Fibroblast of upper back skin (primary cell): Measurements from ENCODE around the gene ZFP36L1.

Source experiments
- DNase-seq: peaks from one replicate; pipeline ENCODE4 v3.0.0-alpha.2; 2013

ZFP36L1 gene, protein sequence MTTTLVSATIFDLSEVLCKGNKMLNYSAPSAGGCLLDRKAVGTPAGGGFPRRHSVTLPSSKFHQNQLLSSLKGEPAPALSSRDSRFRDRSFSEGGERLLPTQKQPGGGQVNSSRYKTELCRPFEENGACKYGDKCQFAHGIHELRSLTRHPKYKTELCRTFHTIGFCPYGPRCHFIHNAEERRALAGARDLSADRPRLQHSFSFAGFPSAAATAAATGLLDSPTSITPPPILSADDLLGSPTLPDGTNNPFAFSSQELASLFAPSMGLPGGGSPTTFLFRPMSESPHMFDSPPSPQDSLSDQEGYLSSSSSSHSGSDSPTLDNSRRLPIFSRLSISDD

DNA sequence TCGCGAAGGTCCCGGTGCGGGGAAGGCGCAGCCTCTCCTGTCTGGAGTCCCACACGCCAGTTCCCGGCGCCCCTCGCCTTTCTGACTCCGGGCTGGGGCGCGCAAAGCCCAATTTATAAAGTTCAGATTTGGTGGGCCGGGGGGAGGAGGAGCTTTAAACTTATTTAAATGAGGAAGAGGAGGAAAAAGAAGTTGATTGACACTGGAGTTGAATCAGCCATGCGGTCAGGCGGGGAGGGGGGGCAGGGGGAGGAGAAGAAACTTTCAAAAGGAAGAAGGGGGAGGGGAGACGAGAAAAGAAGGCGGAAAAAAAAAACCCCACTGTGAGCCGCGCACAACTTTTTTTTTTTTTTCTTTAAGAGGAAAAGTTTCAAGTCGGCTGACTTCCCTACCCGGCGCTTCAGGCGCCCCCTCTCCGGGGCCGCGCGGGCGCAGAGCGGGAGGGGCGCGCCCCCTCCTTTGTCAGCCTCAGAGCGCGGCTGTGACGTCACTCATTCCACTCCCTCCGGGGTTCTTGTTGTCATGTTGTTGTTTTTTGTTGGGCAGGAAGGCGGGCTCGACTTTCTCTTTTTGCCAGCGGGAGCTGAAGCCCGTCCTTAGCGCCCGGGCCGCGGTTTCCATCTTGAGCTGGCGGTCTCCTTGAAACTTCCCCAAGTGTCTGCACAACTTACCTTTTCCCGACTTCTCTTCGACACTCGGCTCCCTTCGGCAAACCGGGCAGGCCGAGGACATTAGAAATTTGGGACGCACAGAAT lies at the start of gene ZFP36L1:
Gene ZFP36L1 (minus strand): TSS at position 89 of the 755 bp plus-strand sequence. CDS start 129 bp downstream, outside the sequence.
- DNase-seq, result peak; percentile 98

- DNase-seq, result no peak
These were observed 49.4 kb upstream of the ZFP36L1 start for GRCh38 chr14:68842298-68842697.

DNA sequence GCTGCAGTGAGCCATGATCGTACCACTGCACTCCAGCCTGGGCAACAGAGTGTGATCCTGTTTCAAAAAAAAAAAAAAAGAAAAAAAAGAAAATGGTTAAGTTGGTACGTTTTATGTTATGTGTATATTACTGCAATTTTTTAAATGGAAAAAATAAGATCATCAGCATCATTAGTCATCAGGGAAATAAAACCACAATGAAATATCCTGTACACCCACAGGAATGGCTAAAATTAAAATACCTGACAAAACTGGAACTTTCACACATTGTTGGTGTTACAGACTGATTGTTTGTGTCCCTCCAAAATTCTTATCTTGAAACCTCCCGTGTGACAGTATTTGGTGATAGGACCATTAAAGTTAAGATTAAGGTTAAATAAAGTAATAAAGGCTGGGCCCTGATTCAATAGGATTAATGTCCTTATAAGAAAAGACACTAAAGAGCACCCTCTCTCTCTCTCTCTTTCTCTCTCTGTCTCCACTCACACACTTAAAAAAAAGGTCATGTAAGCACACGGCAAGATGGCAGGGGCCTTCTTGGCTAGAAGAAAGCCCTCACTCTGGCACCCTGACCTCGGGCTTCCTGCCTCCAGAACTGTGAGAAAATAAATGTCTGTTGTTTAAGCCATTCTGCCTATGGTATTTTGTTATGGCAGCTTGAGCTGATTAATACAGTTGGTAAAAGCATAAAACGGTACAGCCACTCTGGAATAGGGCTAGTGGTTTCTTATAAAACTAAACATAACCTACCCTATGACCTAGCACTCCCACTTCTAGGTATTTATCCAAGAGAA lies 48.3 kb upstream of the ZFP36L1 start:
- DNase-seq, result peak; percentile 55

- no peak for DNase-seq
These were observed 47.6 kb upstream of the ZFP36L1 start for GRCh38 chr14:68840454-68840853.

- DNase-seq, result no peak
These were observed 43.2 kb upstream of the ZFP36L1 start for GRCh38 chr14:68836082-68836481.

DNA sequence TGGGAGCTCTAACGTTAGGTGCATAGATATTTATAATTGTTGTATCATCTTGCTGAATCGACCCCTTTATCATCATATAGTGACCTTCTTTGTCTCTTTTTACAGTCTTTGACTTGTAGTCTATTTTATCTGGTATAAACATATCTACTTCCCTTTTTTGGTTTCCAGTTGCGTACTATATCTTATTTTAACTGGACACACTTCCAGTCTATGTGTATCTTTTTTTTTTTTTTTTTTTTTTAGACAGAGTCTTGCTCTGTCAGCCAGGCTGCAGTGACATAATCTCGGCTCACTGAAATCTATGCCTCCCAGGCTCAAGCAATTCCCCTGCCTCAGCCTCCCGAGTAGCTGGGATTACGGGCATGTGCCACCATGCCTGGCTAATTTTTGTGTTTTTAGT lies 41.9 kb upstream of the ZFP36L1 start:
- no peak for DNase-seq

DNA sequence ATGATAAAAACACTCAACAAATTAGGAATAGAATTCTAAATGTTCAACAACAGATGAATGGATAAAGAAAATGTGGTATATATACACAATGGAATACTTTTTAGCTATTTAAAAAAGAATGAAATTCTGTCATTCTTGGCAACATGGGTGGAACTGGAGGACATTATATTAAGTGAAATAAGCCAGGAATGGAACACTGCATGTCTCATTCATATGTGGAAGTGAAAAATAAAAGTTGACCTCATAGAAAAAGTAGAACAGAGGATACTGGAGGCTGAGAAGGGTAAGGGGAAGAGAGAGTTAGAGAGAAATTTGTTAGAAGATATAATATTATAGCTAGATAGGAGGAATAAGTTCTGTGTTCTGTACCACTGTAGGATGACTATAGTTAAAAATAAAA lies 35.8 kb upstream of the ZFP36L1 start:
- no peak for DNase-seq

DNA sequence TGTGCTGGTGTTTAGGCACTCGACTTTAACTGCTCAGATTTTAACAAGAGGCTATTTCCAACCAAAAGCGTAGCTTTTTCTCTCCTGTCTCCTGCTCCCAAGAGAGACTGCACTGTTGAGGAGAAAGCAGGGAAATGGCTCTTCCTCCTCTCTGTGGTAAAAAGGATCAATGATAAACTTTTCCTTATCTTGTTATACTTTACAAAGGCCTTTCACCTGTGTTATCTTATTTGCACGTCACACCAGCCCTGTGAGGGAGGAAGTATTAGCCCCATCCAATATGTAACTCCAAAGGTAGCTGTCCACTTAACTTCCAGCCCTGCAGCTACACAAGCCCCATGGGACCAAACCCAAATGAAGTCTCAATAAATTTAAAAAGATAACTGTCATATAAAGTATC lies 32.9 kb upstream of the ZFP36L1 start:
- no peak for DNase-seq

DNA sequence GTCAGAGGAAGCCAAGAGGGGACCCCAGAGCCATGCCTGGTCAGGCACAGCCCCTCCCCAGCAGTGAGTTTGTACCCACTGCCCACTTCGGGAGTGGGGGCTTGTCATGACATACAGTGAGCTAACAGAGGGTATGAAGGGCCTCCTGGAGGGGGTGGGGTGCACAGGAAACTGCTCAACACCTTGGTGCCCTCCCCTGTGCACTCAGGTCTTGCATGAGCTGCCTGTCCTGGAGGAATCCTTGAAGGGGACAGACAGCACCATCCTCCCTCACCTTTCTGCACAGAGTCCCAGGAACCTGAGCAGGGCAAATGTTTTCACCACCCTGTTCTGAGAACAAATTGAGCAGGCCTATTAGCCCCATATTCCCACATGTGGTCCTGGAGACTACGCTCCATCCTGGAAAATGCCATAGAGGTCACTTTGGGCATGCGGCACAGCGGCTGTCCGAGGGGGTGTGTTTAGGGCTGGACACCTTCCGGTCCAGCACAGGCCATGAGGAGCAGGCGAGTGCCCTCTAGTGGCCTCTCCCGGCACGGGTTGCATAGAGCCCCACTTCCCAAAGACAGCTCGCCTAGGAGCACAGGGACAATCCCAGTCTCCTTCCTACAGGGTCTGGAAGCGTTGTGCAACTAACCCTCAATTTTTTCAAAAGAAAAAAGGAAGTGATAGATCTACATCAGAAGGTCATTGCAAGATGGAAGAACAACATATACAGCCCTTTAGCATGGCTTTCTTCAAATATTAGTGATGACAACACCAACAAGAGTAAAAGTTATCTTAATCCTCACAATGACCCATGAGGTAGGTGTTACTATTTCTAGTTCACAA lies 31.9 kb upstream of the ZFP36L1 start:
- DNase-seq, result peak; percentile 70

DNA sequence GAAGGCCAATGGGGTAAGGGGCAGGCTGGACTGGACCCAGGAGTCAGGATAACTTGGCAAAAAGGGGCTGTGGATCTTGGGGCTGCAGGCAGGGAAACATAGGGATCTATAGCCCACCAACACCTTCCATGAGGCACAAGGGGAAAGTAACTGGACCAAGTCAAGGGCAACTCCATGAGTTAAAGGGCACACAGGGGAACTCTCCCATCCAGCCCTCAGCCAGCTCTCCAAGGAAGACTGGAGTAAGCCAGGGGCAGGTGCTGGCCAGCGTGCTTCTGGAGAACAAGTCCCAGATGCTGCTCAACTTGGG lies 31.3 kb upstream of the ZFP36L1 start:
- no peak for DNase-seq

DNA sequence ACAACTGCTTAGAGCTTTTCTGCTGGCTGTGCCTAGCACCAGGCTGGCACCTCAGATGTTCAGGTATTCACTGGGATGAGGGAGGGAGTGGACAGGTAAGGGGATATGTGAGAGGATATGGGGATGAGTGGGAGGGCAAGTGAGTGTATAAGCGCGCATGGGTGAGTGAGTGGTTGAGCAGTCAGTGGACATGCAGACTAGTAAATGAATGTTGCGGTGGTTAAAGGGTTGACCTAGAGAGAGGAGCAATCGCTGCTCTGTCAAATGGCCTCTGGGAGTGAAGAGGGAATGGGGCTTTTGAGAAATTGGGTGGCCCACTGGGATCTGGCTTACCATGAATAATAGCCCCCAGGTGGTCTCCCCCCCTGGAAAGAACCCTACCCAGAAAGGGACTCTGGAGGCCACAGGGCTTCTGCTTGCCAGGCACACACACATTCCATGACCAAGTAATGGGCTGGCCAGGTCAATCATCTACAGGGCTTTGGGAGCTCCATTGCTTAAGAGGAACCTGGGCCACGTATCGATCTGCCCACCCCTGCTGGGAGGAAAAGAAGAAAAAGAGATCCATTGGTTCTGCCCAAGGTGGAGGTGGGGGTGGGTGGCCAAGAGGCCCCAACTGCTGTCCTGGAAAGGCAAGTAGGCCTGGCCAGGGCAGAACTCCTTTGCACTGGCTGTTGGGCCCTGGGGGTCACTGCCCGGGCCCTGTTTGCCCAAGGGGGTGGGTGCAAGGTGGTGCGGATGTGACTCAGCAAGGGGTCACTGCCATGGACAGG lies 30.8 kb upstream of the ZFP36L1 start:
- DNase-seq, result no peak

- DNase-seq, result no peak
These were observed 30.1 kb upstream of the ZFP36L1 start for GRCh38 chr14:68822926-68823325.

DNA sequence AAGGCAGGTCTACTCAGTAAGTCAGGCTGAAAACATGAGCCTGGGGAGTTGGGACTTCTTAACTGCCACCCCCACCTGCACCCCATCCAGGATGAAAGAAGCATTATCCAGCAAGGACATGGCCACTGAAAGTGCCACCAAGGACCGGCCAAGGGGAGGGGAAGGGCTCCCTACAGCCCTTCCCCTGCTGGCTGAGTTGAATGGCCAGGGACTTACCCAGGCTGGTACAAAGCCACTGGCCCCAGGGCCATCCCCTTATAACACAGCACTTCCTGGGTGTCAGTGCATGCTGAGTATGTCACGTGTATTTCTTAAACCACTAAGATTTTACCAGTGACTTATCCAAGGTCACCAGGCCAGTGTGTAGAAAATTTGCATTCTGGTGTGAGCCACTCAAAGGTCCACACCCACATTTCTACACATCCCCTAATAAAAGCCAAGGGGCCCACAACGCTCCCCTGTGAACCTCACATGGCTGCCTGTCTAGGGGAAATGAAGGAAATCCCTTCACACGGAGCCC lies 29.3 kb upstream of the ZFP36L1 start:
- DNase-seq, result no peak

DNA sequence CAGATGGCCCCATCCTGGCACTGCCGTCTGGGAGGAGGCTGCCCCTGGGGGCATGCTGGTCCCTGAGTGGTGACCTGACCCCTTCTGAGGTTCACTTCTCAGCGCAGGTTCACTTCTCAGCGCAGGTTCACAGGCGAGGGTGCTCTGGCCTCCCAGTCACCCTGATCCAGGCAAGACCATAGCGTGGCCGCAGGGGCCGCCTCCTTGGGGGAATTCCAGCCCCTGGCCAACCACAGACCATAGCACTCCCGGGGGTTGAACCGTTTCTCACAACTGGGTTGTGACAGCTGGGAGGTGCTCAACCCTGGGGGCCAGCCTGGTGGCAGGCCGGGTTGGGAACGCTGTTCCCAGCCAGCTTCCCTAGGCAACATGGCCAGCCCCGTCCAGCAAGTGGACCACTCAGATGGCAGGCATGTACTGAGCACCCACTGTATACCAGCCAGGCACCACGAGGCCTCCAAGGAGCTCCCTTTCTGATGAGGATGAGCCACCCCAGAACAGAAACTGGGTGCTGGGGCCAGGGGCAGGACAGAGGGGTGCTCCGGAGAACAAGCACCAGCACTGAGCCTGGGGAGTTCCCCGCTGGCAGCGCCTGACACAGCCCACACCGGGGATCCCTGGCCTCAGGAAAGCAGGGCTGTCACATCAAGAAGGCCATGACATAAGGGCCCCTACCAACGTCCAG lies 28.3 kb upstream of the ZFP36L1 start:
- no peak for DNase-seq

GRCh38 chr14:68820536-68820935 lies 27.7 kb upstream of the ZFP36L1 start:
- DNase-seq, result no peak

DNA sequence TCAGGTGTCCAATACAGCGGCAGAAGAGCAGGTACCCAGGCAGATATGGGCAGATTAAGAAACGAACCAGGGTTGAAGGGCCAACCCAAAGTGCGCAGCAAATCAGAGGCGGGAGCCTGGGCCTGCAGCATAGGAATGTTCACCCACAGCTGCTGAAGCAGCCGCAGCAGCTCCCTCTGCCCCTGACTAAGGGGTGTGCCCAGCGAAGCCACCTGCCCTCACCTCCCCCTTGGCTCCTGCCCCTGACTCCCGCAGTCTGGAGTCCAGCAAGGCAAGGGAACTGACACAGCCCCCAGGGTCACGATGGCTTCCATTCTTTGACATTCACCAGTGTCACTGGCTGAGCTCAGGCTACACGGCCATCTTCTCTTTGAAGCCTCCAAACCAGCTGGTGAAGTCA lies 27.3 kb upstream of the ZFP36L1 start:
- DNase-seq, result no peak

DNA sequence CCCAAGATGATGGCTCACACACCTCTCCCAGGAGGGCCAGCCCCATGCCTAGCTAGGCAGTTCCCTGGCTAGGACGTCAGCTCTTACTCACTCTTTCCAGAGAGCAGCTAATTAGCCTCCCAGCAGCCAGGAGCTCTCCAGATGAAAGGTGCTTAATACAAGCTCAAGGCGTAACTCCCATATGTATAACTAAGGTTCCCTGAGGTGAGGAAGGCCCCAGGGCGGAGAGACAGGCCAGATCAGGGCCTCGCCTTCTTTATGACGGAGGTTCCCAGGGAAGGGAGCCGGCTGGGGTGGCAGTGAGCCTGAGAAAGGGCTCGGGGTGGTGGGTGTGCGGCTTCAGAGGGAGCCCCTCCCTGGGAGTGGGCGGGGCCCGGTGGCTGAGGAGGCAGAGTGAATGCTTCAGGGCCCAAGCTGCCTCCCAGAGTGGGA lies 26.4 kb upstream of the ZFP36L1 start:
- DNase-seq, result peak; percentile 63

GRCh38 chr14:68817506-68818212 lies 24.8 kb upstream of the ZFP36L1 start:
- no peak for DNase-seq

GRCh38 chr14:68816943-68817430 lies 24.1 kb upstream of the ZFP36L1 start:
- DNase-seq, result no peak
